ENCODE measurements around the gene KCNQ1. TPM values are rescaled to one million over a fixed set of nuclear protein-coding genes. Genes with fewer than 3 reads are reported as not detected.

Gene KCNQ1
- total RNA-seq, 4 donors from 2014 or later: 2.6 to 12.7 (median 4.9) TPM

- H3K36me3 ChIP-seq: no peaks in the 10 kb centered on the region
- peak overlapping the region; percentile 31 to 80 for H3K4me3 ChIP-seq
- H3K27me3 ChIP-seq: no peaks in the 10 kb centered on the region
- TF ChIP-seq EP300 (IDR thresholded peaks at IDR 0.05): no peak
- TF ChIP-seq POLR2AphosphoS5 (IDR thresholded peaks at IDR 0.05): no peak
- TF ChIP-seq CTCF (IDR thresholded peaks at IDR 0.05): no peak
- TF ChIP-seq POLR2A (IDR thresholded peaks at IDR 0.05): no peak
- no peaks in the 10 kb centered on the region for H3K9me3 ChIP-seq
- 55 to 60% methylated on average over 1 to 8 of the region's 52 CpGs for WGBS, 2 donors (ENCODE audit: low coverage in 1 of 2)
- H3K4me1 ChIP-seq: peaks cover 0 to 42% (median 0%) of the 10 kb centered on the region in 3 donors
- ATAC-seq: peak; percentile 56
- H3K27ac ChIP-seq: peak overlapping the region; percentile 80 to 95 (median 95)
Observed at GRCh38 chr11:2700415-2701211, 255.8 kb downstream of the KCNQ1 start.

- no peak overlapping the region for H3K4me3 ChIP-seq
- peaks cover 0 to 36% (median 0%) of the 10 kb centered on the region in 3 donors for H3K4me1 ChIP-seq
- peaks cover 0 to 4% (median 0%) of the 10 kb centered on the region in 3 donors for H3K9me3 ChIP-seq
- no peaks in the 10 kb centered on the region for H3K36me3 ChIP-seq
- H3K27ac ChIP-seq: peak overlapping the region; percentile 80 to 95 (median 95)
- ATAC-seq: no peak
- TF ChIP-seq CTCF (IDR thresholded peaks at IDR 0.05) (no peak), EP300 (IDR thresholded peaks at IDR 0.05) (no peak), POLR2A (IDR thresholded peaks at IDR 0.05) (no peak), POLR2AphosphoS5 (IDR thresholded peaks at IDR 0.05) (no peak)
- WGBS, 2 donors (ENCODE audit: low coverage in 1 of 2): 86 to 97% methylated on average over 1 to 5 of the region's 7 CpGs
- H3K27me3 ChIP-seq: no peaks in the 10 kb centered on the region
Observed at GRCh38 chr11:2701230-2701629, 256.4 kb downstream of the KCNQ1 start.

GRCh38 chr11:2701898-2702434 is 257.2 kb downstream of the KCNQ1 start:
- TF ChIP-seq POLR2AphosphoS5 (IDR thresholded peaks at IDR 0.05): no peak
- no peak for TF ChIP-seq EP300 (IDR thresholded peaks at IDR 0.05)
- no peak for TF ChIP-seq POLR2A (IDR thresholded peaks at IDR 0.05)
- no peak for TF ChIP-seq CTCF (IDR thresholded peaks at IDR 0.05)
- H3K27ac ChIP-seq: peak overlapping the region in 3 of 4 donors; percentile 95
- no peak overlapping the region for H3K4me3 ChIP-seq
- no peaks in the 10 kb centered on the region for H3K27me3 ChIP-seq
- peaks cover 0 to 7% (median 0%) of the 10 kb centered on the region in 3 donors for H3K9me3 ChIP-seq
- H3K4me1 ChIP-seq: peaks cover 0 to 29% (median 0%) of the 10 kb centered on the region in 3 donors
- 92% methylated on average over 4 of the region's 5 CpGs; no CpG with 5 or more reads in 1 of the 2 donors for WGBS, 2 donors (ENCODE audit: low coverage in 1 of 2)
- no peak for ATAC-seq
- H3K36me3 ChIP-seq: no peaks in the 10 kb centered on the region

- Histone ChIP-seq H3K36me3 (no peaks in the 10 kb centered on the region), H3K4me1 (peaks cover 0 to 30% (median 0%) of the 10 kb centered on the region in 3 donors), H3K27me3 (no peaks in the 10 kb centered on the region), H3K9me3 (peaks cover 0 to 7% (median 0%) of the 10 kb centered on the region in 3 donors), H3K4me3 (no peak overlapping the region), H3K27ac (no peak overlapping the region)
- ATAC-seq: no peak
- TF ChIP-seq EP300 (IDR thresholded peaks at IDR 0.05) (no peak), POLR2A (IDR thresholded peaks at IDR 0.05) (no peak), CTCF (IDR thresholded peaks at IDR 0.05) (no peak), POLR2AphosphoS5 (IDR thresholded peaks at IDR 0.05) (no peak)
- 100% methylated on average over 1 of the region's 17 CpGs; no CpG with 5 or more reads in 1 of the 2 donors for WGBS, 2 donors (ENCODE audit: low coverage in 1 of 2)
Observed at GRCh38 chr11:2702771-2703362, 258.1 kb downstream of the KCNQ1 start.

Data from gastroesophageal sphincter (tissue), 4 donors.